ENCODE measurements around the gene CFAP57. TPM values are rescaled to one million over a fixed set of nuclear protein-coding genes. Genes with fewer than 3 reads are reported as not detected.
A peak's percentile ranks its signal among the peaks of the same experiment; 100 is the strongest.

CFAP57 gene
- total and polyA plus RNA-seq, 2 of the 4 experiments (the other 2 are of a cell fraction): 0.29 to 0.36 TPM

DNA sequence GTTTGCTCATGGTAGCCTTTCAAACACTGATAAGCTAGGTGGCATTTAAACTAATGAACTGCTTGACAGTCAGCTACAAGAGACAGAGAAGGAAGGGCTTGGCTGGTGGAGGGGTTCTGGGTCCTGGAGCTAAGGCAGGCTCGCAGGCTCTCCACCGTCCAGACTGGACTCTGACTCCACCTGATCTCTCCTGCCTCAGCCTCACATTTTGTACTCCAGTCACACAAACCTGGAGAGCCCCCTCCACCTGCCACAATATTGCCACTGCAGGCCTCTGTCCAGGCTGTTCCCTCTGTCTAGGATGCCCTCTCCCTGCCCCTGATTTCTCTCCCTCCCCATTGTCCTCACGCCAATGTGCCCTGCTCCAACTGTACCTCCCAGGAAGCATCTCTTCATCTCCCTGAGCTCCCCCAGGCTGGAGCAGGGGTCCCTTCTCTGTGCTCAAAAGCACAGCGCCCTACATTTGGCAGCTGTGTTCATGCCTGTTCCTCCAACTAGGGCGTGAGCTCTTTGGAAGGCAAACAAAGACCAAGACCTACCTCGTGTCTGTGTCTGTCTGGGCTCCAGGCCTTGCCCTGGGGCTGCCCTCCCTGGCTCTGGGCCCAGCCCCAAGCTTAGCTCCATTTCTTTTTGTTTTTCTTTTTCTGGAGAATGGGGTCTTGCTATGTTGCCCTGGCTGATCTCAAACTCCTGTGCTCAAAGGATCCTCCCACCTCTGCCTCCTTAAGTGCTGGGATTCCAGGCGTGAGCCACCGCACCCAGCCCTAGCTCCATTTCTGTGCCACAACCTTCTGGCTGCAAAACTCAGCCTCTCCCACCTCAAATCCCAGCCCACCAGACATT is 131.6 kb downstream of the CFAP57 start:
- Histone ChIP-seq H3K18ac (ENCODE audit: low read depth, low read length) (no peak overlapping the region), H3K9me1 (ENCODE audit: insufficient read depth, low read length) (no peaks in the 10 kb centered on the region), H3K27me3 (ENCODE audit: control insufficient read depth, insufficient read depth, low read length) (peaks cover 6% of the 10 kb centered on the region; the same call in 1 of the 2 replicates), H2BK15ac (ENCODE audit: low read depth, low read length) (no peak overlapping the region), H3K9me3 (ENCODE audit: control insufficient read depth, insufficient read depth, low read length) (no peaks in the 10 kb centered on the region), H3K27ac (ENCODE audit: insufficient read depth, low read length) (no peak overlapping the region), H3K4ac (ENCODE audit: low read depth, low read length) (no peak overlapping the region), H4K20me1 (ENCODE audit: insufficient read depth, low read length) (no peaks in the 10 kb centered on the region), H2BK5ac (ENCODE audit: low read depth, low read length, poor library complexity, severe bottlenecking) (no peak overlapping the region), H2BK20ac (ENCODE audit: low read depth, low read length) (no peak overlapping the region), H3K4me1 (ENCODE audit: control insufficient read depth, insufficient read depth, low read length) (peaks cover 4% of the 10 kb centered on the region; the same call in 1 of the 2 replicates), H4K8ac (ENCODE audit: low read depth in 2 of 2, low read length in 2 of 2) (no peak overlapping the region), H3K23ac (ENCODE audit: low read depth, low read length) (no peak overlapping the region), H3K9ac (ENCODE audit: low read depth, low read length) (no peak overlapping the region), H4K91ac (ENCODE audit: insufficient read depth, low read depth, low read length) (no peak overlapping the region), H2AFZ (replicated peaks; ENCODE audit: low read length, poor library complexity) (no peak overlapping the region), H3K4me2 (ENCODE audit: low read depth, low read length) (no peak overlapping the region), H3K79me1 (ENCODE audit: low read depth in 1 of 2, low read length in 2 of 2) (no peaks in the 10 kb centered on the region), H4K5ac (ENCODE audit: low read depth, low read length) (no peak overlapping the region), H2AK9ac (replicated peaks; ENCODE audit: low read depth, low read length, poor library complexity) (no peak overlapping the region), H2AK5ac (ENCODE audit: low read depth, low read length) (no peak overlapping the region), H3K56ac (ENCODE audit: extremely low read depth, insufficient read depth, low read length) (no peak overlapping the region), H2BK120ac (ENCODE audit: low read depth, low read length) (no peak overlapping the region), H3K36me3 (ENCODE audit: control insufficient read depth, insufficient read depth, low read length) (no peaks in the 10 kb centered on the region), H3K4me3 (ENCODE audit: insufficient read depth, low read depth, low read length) (no peak overlapping the region), H3K14ac (replicated peaks; ENCODE audit: low read depth, low read length) (no peak overlapping the region)
- ATAC-seq (ENCODE audit: low read depth) (peak; percentile 24; the same call in 1 of the 2 replicates), DNase-seq (no peak)
- intact Hi-C loops (cut with micrococcal nuclease) (no loop called here), dilution Hi-C loops (cut with HindIII; ENCODE audit: low sequenced_read_pairs, unreplicated experiment) (no loop called here), in situ Hi-C loops (cut with MboI; ENCODE audit: low sequenced_read_pairs) (no loop called here)
- no TSS peak for BruUV-seq (replicated peaks)
- ChIA-PET CTCF (no interaction called here), POLR2A (ENCODE audit: unreplicated experiment) (no interaction called here)
- no peak for TF ChIP-seq RFX5 (IDR thresholded peaks at IDR 0.05; ENCODE audit: low read depth, low read length)
- no peak for TF ChIP-seq RAD21 (IDR thresholded peaks at IDR 0.05; ENCODE audit: low read length)
- no peak for TF ChIP-seq RCOR1 (IDR thresholded peaks at IDR 0.05; ENCODE audit: insufficient replicate concordance, low read length)
- no peak for TF ChIP-seq SMC3 (IDR thresholded peaks at IDR 0.05; ENCODE audit: low read depth, low read length)
- TF ChIP-seq BHLHE40 (IDR thresholded peaks at IDR 0.05; ENCODE audit: low read depth, low read length): no peak
- TF ChIP-seq MXI1 (IDR thresholded peaks at IDR 0.05; ENCODE audit: borderline replicate concordance, low read depth, low read length): no peak
- no peak for TF ChIP-seq CHD1 (IDR thresholded peaks at IDR 0.05; ENCODE audit: low read depth, low read length)
- no peak for TF ChIP-seq CEBPB (IDR thresholded peaks at IDR 0.05; ENCODE audit: low read depth, low read length)
- TF ChIP-seq MAZ (IDR thresholded peaks at IDR 0.05; ENCODE audit: borderline replicate concordance, low read depth, low read length): no peak
- TF ChIP-seq, protein P1, sequence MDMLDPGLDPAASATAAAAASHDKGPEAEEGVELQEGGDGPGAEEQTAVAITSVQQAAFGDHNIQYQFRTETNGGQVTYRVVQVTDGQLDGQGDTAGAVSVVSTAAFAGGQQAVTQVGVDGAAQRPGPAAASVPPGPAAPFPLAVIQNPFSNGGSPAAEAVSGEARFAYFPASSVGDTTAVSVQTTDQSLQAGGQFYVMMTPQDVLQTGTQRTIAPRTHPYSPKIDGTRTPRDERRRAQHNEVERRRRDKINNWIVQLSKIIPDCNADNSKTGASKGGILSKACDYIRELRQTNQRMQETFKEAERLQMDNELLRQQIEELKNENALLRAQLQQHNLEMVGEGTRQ (IDR thresholded peaks at IDR 0.05; ENCODE audit: low read depth, low read length): no peak
- TF ChIP-seq, protein P2, sequence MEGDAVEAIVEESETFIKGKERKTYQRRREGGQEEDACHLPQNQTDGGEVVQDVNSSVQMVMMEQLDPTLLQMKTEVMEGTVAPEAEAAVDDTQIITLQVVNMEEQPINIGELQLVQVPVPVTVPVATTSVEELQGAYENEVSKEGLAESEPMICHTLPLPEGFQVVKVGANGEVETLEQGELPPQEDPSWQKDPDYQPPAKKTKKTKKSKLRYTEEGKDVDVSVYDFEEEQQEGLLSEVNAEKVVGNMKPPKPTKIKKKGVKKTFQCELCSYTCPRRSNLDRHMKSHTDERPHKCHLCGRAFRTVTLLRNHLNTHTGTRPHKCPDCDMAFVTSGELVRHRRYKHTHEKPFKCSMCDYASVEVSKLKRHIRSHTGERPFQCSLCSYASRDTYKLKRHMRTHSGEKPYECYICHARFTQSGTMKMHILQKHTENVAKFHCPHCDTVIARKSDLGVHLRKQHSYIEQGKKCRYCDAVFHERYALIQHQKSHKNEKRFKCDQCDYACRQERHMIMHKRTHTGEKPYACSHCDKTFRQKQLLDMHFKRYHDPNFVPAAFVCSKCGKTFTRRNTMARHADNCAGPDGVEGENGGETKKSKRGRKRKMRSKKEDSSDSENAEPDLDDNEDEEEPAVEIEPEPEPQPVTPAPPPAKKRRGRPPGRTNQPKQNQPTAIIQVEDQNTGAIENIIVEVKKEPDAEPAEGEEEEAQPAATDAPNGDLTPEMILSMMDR (conservative IDR thresholded peaks at IDR 0.05; ENCODE audit: low read depth, low read length): no peak
- TF ChIP-seq, protein P3, sequence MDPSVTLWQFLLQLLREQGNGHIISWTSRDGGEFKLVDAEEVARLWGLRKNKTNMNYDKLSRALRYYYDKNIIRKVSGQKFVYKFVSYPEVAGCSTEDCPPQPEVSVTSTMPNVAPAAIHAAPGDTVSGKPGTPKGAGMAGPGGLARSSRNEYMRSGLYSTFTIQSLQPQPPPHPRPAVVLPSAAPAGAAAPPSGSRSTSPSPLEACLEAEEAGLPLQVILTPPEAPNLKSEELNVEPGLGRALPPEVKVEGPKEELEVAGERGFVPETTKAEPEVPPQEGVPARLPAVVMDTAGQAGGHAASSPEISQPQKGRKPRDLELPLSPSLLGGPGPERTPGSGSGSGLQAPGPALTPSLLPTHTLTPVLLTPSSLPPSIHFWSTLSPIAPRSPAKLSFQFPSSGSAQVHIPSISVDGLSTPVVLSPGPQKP (IDR thresholded peaks at IDR 0.05; ENCODE audit: borderline replicate concordance, low read depth, low read length): no peak
- TF ChIP-seq POLR2A (IDR thresholded peaks at IDR 0.05; ENCODE audit: low read depth, low read length): no peak
- TF ChIP-seq MAFK (IDR thresholded peaks at IDR 0.05; ENCODE audit: low read depth, low read length): no peak
- 48% methylated on average over 4 of the region's 8 CpGs; no CpG with 5 or more reads in 1 of the 2 experiments for WGBS, 2 experiments (ENCODE audit: extremely low coverage in 2 of 2, insufficient read length in 1 of 2)

Data from IMR-90 (cell line).